ENCODE data around the gene NDRG2. TPM values are rescaled to one million over a fixed set of nuclear protein-coding genes. Genes with fewer than 3 reads are reported as not detected.

NDRG2 gene
- 2.1 and 3.9 TPM in 2 replicates for total RNA-seq

- Mint-ChIP-seq H3K27me3 (peaks cover 25% of the 10 kb centered on the region), H3K4me1 (peaks cover 18% of the 10 kb centered on the region), H3K4me3 (peak within 1 kb of the TSS; percentile 88), H3K27ac (peak within 1 kb of the TSS; percentile 8), H3K9me3 (no peaks in the 10 kb centered on the region), H3K36me3 (ENCODE audit: low read depth) (peaks cover 2% of the 10 kb centered on the region)
- intact Hi-C loops (cut with micrococcal nuclease), result loop anchor here (1.0 to 2.0 kb wide), 3 partner anchors 10 to 79 kb away; partner anchors contain the start of gene ARHGEF40
- no peak for TF ChIP-seq CTCF (IDR thresholded peaks at IDR 0.05)
- peak; percentile 64 for DNase-seq
- CTCF ChIA-PET, result interaction anchor here (2.6 kb wide), 1 partner anchor 10 kb away, joined by 12 read pairs; no protein-coding TSS in a partner anchor
- POLR2A ChIA-PET, result interaction anchor here (0.7 kb wide), 1 partner anchor 79 kb away, joined by 3 read pairs; no protein-coding TSS in a partner anchor
- ATAC-seq (ENCODE audit: low read depth), result peak; percentile 92
Observed at GRCh38 chr14:21024585-21025370, at the start of gene NDRG2. Gene NDRG2, minus strand, starts transcription at chr14:21025061. Its CDS starts 1,746 bp downstream, at chr14:21023315.

- Mint-ChIP-seq H3K36me3 (ENCODE audit: low read depth) (no peaks in the 10 kb centered on the region), H3K27me3 (peaks cover 2% of the 10 kb centered on the region), H3K27ac (no peak overlapping the region), H3K9me3 (no peaks in the 10 kb centered on the region), H3K4me3 (no peak overlapping the region), H3K4me1 (peaks cover 35% of the 10 kb centered on the region)
- intact Hi-C loops (cut with micrococcal nuclease), result loop anchor here (10.0 kb wide), 1 partner anchor 439 kb away; no protein-coding TSS in a partner anchor
- CTCF ChIA-PET, result no interaction called here
- DNase-seq (no peak), ATAC-seq (ENCODE audit: low read depth) (no peak)
- POLR2A ChIA-PET, result no interaction called here
- TF ChIP-seq CTCF (IDR thresholded peaks at IDR 0.05), result no peak
Observed at GRCh38 chr14:21073921-21074320, 49.1 kb upstream of the NDRG2 start.

GRCh38 chr14:21072781-21073339, 48.0 kb upstream of the NDRG2 start:
- intact Hi-C loops (cut with micrococcal nuclease), result loop anchor here (10.0 kb wide), 1 partner anchor 438 kb away; no protein-coding TSS in a partner anchor
- TF ChIP-seq CTCF (IDR thresholded peaks at IDR 0.05), result no peak
- DNase-seq (no peak), ATAC-seq (ENCODE audit: low read depth) (no peak)
- no peaks in the 10 kb centered on the region for H3K9me3 Mint-ChIP-seq
- ChIA-PET POLR2A (no interaction called here), CTCF (interaction anchor here (2.7 to 3.3 kb wide), 2 partner anchors 31 to 58 kb away, joined by 23 to 62 read pairs; partner anchors contain the start of gene TMEM253)
- peak overlapping the region; percentile 15 for H3K27ac Mint-ChIP-seq
- no peaks in the 10 kb centered on the region for H3K36me3 Mint-ChIP-seq (ENCODE audit: low read depth)
- peaks cover 42% of the 10 kb centered on the region for H3K4me1 Mint-ChIP-seq
- H3K27me3 Mint-ChIP-seq, result peaks cover 7% of the 10 kb centered on the region
- H3K4me3 Mint-ChIP-seq, result peak overlapping the region; percentile 4

- ChIA-PET CTCF (interaction anchor here (0.9 to 3.3 kb wide), 8 partner anchors 14 to 101 kb away, joined by 3 to 62 read pairs (median 8); partner anchors contain the start of gene TMEM253), POLR2A (interaction anchor here (0.6 to 2.6 kb wide), 3 partner anchors 32 to 523 kb away, joined by 4 to 21 read pairs (median 7); no protein-coding TSS in a partner anchor)
- ATAC-seq (ENCODE audit: low read depth) (no peak), DNase-seq (no peak)
- Mint-ChIP-seq H3K27me3 (peaks cover 7% of the 10 kb centered on the region), H3K4me1 (peaks cover 42% of the 10 kb centered on the region), H3K4me3 (peak overlapping the region; percentile 83), H3K36me3 (ENCODE audit: low read depth) (no peaks in the 10 kb centered on the region), H3K9me3 (no peaks in the 10 kb centered on the region), H3K27ac (peak overlapping the region; percentile 18)
- intact Hi-C loops (cut with micrococcal nuclease), result loop anchor here (10.0 kb wide), 1 partner anchor 437 kb away; no protein-coding TSS in a partner anchor
- TF ChIP-seq CTCF (IDR thresholded peaks at IDR 0.05), result no peak
Observed at GRCh38 chr14:21072031-21072473, 47.2 kb upstream of the NDRG2 start.
